HG02571 (cell line): ENCODE data around the gene ITGAD.

Source experiments
- ATAC-seq: cut with Tn5 transposase; IDR thresholded peaks from one replicate; pipeline ENCODE4 v1.9.1; 2021; ENCODE audit warnings: mild to moderate bottlenecking, moderate library complexity; ENCODE audit not compliant: unreplicated experiment

ITGAD gene

DNA sequence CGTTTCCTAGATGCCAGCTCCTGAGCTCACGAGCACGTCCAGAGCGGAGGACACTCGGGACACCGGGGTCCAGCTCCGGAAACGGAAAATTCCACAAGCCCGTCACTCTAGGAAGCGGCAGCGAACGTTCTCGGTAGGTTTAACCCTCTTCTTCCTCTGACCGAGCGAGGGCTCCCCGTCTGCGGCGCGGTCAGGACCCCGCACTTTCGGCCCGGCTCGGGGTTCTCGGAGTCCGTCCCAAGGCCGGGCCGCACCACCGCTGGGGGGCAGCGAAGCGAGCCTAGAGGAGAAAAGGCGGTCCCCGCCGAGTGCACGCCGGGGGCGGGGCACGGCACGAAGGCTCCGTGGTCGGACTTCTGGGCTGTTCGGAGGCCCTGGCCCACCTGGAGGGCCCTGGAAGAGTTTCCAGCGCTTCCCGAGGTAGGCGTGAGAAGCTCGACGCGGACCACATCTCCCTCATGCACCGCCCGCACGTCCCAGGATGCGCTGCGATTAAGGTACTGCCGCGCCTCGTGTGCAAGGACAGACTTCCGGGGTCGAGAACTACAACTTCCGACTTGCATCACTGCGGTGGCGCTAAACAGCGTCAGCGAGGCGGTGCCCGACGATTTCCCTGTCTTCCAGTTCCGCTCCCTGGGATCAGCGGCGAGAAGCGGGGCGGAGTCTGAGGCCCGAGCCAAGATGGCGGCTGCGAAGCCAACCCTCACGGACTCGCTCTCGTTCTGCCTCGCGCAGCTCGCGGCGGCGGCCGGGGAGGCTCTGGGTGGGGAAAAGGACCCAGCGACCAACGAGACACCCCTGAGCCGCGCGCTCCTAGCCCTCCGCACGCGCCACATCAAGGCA, 65.9 kb downstream of the ITGAD start, which contains the start of gene ARMC5:
Gene ARMC5 (plus strand): TSS at position 658 of the 843 bp plus-strand sequence. CDS start 24 bp downstream, at position 682.
- peak; percentile 74 for ATAC-seq

GRCh38 chr16:31459687-31460581, 66.8 kb downstream of the ITGAD start:
- ATAC-seq, result peak; percentile 59

DNA sequence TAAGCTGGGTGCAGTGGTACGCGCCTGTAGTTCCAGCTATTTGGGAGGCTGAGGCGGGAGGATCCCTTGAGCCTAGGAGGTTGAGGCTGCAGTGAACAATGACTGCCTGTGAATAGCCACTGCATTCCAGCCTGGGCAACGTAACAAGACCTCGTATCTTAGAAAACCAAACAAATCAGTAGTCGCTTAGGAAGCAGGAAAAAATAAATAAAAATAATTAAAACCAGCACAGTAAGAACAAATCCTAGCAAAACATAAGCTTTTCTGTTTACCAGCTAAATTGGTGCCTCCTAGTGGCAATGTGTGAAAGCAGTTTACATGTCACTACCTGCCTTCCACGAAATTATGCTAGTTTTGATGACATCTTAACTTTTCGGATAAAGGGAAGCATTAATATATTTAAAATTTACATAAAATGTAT, 67.5 kb downstream of the ITGAD start:
- ATAC-seq, result no peak

DNA sequence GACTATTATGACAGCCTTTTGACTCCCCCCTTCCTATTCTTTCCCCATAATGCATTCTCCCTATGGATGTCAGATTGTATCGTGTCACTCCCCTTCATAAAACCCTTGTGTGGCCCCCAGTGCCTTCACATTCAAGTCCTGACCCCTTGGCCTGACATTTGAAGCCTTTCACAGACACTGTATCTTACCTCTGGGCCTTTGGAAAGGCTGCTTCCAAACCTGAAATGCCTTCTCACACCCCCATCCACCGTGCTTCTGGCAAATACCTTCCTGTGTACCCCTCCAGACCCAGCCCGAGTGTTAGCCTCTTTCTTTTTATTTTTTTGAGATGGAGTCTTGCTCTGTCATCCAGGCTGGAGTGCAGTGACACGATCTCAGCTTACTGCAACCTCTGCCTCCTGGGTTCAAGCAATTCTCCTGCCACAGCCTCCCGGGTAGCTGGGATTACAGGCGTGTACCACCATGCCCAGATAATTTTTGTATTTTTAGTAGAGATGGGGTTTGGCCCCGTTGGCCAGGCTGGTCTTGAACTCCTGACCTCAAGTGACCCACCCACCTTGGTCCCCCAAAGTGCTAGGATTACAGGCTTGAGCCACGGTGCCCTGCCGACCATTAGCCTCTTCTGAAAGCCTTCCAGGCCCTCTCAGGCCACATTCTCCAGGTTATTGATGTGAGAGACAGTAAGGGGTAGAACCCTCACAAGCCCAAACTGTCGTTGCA, 68.2 kb downstream of the ITGAD start:
- no peak for ATAC-seq

GRCh38 chr16:31461921-31462804, 69.0 kb downstream of the ITGAD start:
- no peak for ATAC-seq

DNA sequence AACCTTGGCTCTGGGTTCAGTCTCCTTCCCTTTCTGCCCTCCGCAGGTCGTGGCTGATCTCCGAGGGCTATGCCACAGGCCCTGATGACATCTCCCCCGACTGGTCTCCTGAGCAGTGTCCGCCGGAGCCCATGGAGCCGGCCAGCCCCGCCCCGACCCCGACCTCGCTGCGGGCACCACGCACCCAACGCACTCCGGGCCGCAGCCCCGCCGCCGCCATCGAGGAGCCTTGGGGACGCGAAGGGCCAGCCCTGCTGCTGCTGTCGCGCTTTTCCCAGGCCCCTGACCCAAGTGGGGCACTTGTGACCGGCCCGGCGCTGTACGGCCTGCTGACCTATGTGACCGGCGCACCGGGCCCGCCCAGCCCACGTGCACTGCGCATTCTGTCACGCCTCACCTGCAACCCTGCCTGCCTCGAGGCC, 71.2 kb downstream of the ITGAD start:
- no peak for ATAC-seq

DNA sequence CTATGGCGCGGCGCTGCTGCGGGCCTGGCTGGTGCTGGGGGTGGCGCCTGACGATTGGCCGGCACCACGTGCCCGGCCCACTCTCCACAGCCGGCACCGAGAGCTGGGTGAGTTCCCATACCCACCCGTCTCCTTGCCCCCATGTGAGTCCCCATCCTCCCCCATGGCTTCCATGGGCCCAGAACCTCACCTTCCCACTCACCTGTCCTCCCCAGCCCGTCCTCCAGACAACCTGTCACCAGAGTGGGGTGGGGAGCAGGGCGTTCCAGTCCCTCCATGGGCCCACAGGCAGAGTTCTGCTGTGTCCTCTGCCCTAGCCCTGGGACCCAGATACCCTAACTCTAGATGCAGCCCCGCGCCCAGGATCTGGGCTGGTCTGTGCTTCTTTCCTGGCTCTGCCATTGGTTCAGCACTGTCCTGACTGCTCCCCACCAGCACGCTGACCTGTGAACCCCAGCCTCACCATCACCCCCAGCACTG, 71.7 kb downstream of the ITGAD start:
- no peak for ATAC-seq

DNA sequence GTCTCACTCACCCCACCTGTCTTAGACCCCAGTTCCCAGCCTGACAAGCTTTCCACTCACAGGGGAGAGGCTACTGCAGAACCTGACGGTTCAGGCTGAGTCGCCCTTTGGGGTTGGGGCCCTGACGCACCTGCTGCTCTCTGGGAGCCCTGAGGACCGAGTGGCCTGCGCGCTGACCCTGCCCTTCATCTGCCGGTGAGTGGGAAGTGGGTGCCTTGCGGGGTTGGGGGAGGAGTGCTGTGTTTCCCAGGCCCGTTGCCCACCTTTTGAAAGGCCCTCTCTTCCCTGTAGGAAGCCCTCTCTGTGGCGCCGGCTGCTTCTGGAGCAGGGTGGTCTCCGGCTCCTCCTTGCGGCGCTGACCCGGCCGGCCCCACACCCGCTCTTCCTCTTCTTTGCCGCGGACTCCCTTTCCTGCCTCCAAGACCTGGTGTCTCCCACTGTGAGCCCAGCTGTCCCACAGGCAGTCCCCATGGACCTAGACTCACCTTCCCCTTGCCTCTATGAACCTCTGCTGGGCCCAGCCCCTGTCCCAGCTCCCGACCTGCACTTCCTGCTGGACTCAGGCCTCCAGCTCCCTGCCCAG, 72.7 kb downstream of the ITGAD start:
- no peak for ATAC-seq

GRCh38 chr16:31466381-31466841, 73.3 kb downstream of the ITGAD start:
- ATAC-seq, result no peak

DNA sequence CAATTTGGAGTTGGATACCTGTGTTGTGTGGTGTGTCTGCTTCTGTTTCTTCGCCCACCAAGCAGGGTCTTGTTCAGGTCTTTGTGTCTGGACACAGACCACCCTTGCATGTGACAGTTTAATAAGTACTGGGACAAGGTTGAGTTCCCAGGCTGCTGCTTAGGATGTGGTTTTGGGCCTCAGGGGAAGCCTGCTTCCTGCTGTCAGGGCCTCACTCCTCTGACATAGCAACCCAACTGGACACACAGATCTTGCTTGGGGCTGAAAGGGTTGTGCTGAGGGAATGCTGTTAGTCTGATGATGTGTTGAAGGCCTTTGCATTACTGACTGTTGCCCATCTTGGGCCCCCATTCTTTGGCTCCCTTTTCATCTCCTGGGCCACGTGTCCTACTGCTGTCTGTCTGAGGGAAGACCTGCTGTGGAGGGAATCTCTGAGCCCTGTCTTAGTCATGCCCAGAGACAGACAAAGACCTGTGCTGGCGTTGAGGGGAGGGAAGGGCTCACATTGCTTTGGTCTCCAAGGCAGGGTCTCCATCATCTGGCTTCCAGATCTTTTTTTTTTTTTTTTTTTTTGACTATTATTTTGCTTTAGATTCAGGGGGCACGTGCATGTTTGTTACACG, 74.1 kb downstream of the ITGAD start:
- no peak for ATAC-seq

DNA sequence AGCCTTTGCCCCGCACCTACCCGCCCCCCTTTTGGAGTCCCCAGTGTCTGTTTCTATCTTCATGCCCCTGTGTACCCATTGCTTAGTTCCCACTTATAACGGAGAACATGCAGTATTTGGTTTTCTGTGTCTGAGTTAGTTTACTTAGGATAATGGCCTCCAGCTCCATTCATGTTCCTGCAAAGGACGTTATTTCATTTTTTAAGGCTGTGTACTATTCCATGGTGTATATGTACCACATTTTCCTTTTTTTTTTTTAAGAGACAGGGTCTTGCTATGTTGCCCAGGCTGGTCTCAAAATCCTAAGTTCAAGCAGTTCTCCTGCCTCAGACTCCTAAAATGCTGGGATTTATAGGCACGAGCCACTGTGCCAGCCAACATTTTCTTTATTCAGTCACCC, 74.7 kb downstream of the ITGAD start:
- ATAC-seq, result no peak

GRCh38 chr16:31470615-31471014, 77.5 kb downstream of the ITGAD start:
- no peak for ATAC-seq

DNA sequence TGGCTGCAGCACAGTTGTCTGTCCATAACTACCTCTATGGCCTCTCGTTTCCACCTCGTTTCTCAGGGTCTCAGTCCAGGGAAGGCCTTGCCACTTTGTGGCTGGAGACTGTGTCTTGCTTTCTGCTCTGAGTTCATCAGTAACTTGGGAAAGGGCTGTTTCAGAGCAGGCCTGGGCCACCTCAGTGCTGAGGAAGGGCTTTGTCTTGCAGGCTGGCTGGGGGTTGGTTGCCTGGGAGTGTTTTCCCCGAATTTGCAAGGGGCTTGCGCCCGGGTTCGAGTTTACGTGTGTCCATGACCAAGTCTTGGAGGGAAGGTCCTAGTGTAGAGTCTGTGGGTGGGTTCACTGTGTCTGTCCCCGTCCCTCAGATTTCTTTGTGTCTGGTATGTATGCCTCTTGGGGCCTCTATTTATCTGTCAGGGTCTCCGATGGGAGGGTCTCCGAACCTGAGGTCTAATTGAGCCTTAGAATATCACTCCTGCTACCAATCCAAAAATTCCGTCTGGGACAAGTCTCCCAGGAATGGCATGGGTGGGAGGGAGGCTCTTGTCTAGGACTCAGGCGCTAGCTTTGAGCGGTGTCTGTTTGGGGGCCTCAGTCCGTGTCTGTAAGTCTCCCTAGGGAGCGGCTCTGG, 78.2 kb downstream of the ITGAD start:
- no peak for ATAC-seq

DNA sequence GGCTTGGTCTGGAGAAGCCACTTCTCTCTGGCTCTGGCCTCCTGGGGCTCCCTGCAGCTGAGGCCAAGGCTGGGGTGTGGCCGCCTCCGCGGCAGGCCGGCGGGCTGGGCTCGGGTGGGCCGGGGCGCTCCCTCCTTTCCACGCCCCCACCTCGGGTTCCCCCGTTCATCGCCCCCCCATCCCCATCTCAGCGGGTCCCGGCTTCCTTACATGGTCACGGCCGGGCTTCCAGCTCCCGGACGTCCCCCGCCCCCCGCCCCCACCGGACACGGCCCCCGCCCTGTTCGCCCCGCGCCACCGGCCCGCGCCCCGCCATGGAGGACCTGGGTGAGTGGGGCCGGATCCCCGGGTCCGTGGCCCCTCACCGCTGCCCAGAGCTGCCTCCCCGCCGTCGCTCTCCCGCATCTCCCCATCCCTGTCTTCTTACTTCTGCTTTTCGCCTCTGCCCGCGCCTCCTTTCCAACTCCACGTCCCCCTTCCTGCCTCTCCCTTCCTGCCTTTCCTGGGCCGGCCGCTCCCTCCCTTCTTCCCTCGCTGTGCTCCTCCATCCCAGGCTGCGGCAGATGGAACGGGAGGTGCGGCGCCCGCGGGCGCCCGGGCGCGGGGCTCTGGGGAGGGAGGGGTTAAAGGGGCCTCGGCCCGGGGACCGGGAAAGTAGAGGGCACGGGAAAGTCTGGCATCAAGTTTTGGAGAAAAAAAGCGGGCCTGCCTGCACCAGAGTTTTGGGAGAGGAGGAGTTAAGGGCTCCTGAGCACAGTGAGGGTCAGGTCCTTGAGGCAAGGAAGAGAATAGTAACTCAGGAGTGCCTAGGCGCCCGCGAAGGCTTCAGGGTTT, 79.0 kb downstream of the ITGAD start, which contains the start of gene TGFB1I1:
Gene TGFB1I1 (plus strand): TSS at position 278 of the 834 bp plus-strand sequence. CDS start 37 bp downstream, at position 315.
- no peak for ATAC-seq

DNA sequence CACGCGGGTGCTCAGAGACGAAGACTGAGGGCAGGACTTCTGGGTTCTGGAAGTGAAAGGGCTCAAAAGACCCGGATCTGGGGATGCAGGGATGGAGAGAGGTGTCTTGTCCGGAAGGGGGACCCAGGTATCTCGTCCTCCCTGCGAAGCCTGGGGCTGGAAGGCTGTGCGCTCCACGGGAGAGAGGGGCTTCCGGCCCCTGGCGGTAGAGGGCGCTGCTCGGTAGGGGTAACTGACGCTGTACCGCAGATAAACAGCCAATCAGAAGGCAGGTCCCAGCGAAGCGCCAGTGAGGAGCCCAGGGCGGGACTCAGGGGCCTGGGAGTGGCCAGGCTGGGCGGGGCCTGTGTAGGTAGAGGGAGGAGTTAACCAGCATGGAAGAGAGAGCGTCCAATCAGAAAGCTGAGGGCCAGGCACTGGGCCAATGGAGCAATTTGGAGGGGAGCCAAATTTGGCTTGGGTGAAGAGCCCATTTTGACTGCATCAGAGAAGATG, 79.6 kb downstream of the ITGAD start:
- ATAC-seq, result no peak

DNA sequence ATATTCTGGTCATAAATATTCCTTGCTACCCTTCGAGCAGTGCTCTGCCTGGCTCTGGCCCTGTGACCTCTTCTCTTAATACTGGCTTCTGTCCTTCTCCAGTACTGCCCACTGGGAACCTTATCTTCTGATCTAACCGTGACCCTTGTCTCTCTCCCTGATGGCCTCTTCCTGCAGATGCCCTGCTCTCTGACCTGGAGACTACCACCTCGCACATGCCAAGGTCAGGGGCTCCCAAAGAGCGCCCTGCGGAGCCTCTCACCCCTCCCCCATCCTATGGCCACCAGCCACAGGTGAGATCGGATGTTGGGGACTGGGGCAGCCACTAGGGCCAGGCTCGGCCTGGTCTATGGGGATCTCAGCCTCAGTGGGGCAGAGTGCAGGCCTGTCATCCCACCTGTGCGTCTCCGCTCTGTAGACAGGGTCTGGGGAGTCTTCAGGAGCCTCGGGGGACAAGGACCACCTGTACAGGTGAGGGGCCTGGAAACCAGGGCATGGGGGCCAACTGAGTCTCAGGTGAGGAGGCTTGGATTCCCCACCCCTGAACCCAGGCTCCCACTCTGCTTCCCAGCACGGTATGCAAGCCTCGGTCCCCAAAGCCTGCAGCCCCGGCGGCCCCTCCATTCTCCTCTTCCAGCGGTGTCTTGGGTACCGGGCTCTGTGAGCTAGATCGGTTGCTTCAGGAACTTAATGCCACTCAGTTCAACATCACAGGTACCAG, 80.3 kb downstream of the ITGAD start:
- no peak for ATAC-seq
